DOHH2 (cell line): Measurements from ENCODE around the gene USPL1.

ENCODE experiments used
- EZH2phosphoT487 ChIP-seq: fragments of 200-600 bp; sonication (generic); IDR thresholded peaks from 2 replicates; pipeline ENCODE4 v1.6.1; 2017; ENCODE audit warnings: borderline replicate concordance, mild to moderate bottlenecking, antibody characterized with exemption, low read length, moderate library complexity, mixed read lengths
- TF ChIP-seq, protein P1 (sequence below): fragments of 200-600 bp; sonication (generic); IDR thresholded peaks from one replicate; pipeline ENCODE4 v1.5.1; 2014; ENCODE audit warnings: antibody characterized with exemption, mild to moderate bottlenecking, low read depth, low read length; ENCODE audit not compliant: poor library complexity, severe bottlenecking

DNA sequence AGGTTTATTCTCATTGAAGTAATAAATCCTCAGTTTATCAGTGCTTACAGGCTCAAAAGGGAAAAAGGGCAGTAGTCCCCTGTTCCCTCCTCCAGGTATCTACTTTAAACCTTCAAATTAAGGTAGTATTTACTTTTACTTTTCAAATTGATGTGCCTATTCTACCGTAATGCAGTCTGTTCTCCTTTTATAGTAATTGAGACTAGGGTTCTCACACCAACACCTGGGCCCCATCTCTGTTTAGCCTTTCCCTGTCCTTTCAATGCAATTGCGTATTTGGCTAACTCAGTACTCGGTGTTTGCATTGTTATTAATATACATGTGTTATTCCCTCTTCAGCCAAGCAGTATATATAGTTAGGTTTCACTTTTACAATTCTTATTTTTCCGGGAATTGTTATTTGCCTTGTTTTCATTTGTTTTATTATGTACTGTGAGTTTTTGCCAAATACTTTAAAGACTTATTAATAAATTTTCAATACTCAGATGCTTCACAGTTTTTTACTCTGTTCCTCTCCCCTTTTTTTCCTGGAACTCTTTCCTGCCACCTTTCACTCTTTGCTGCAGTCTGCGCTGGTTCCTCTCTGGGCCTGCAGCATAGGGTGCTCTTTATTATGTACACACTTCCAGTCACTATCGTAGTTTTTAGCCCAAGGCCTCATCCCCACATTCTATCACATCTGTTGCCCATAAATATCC lies 30.3 kb downstream of the USPL1 start:
- TF ChIP-seq, protein P1, sequence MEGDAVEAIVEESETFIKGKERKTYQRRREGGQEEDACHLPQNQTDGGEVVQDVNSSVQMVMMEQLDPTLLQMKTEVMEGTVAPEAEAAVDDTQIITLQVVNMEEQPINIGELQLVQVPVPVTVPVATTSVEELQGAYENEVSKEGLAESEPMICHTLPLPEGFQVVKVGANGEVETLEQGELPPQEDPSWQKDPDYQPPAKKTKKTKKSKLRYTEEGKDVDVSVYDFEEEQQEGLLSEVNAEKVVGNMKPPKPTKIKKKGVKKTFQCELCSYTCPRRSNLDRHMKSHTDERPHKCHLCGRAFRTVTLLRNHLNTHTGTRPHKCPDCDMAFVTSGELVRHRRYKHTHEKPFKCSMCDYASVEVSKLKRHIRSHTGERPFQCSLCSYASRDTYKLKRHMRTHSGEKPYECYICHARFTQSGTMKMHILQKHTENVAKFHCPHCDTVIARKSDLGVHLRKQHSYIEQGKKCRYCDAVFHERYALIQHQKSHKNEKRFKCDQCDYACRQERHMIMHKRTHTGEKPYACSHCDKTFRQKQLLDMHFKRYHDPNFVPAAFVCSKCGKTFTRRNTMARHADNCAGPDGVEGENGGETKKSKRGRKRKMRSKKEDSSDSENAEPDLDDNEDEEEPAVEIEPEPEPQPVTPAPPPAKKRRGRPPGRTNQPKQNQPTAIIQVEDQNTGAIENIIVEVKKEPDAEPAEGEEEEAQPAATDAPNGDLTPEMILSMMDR: no peak
- no peak for TF ChIP-seq EZH2phosphoT487
